Neutrophil (primary cell): ENCODE measurements around the gene NFIB.

Experiments
- H3K27ac ChIP-seq: fragments of 200-600 bp; sonication (generic); 2 replicates; pipeline ENCODE4 v1.5.1; 2016; ENCODE audit warnings: mild to moderate bottlenecking, moderate library complexity
- H3K27me3 ChIP-seq: fragments of 200-600 bp; sonication (generic); 2 replicates; pipeline ENCODE4 v1.6.0; 2016; ENCODE audit warnings: mild to moderate bottlenecking
- H3K36me3 ChIP-seq: fragments of 200-600 bp; sonication (generic); 2 replicates; pipeline ENCODE4 v1.5.1; 2017
- H3K4me1 ChIP-seq, 2 experiments: fragments of 200-600 bp in 1 of 2; sonication (generic) in 1 of 2; 1 replicate in 1 of 2; 2 replicates in 1 of 2; pipeline versions ENCODE4 v1.5.1 to v1.6.1; 2013 to 2016; ENCODE audit warnings: low read depth in 1 of 2, low read length in 1 of 2, mild to moderate bottlenecking in 1 of 2, moderate library complexity in 1 of 2; ENCODE audit not compliant: control insufficient read depth in 1 of 2, insufficient read depth in 1 of 2
- H3K4me3 ChIP-seq, 2 experiments: fragments of 200-600 bp in 1 of 2; sonication (generic) in 1 of 2; 1 replicate in 1 of 2; 2 replicates in 1 of 2; pipeline ENCODE4 v1.5.1; 2013 to 2016; ENCODE audit warnings: low read depth in 1 of 2, low read length in 1 of 2, mild to moderate bottlenecking in 1 of 2, moderate library complexity in 1 of 2
- H3K9me3 ChIP-seq: fragments of 200-600 bp; sonication (generic); 2 replicates; pipeline ENCODE4 v1.5.1; 2016
- CTCF ChIP-seq: fragments of 200-600 bp; sonication (generic); IDR thresholded peaks from 2 replicates; pipeline ENCODE4 v1.5.1; 2016; ENCODE audit warnings: antibody characterized with exemption

Gene NFIB

GRCh38 chr9:14119694-14120514, 194.0 kb downstream of the NFIB start:
- Histone ChIP-seq H3K27me3 (no peaks in the 10 kb centered on the region), H3K4me1 (no peaks in the 10 kb centered on the region), H3K36me3 (no peaks in the 10 kb centered on the region), H3K27ac (no peak overlapping the region), H3K4me3 (no peak overlapping the region), H3K9me3 (no peaks in the 10 kb centered on the region)
- no peak for TF ChIP-seq CTCF

- TF ChIP-seq CTCF = no peak
- Histone ChIP-seq H3K27me3 (no peaks in the 10 kb centered on the region), H3K27ac (no peak overlapping the region), H3K4me1 (no peaks in the 10 kb centered on the region), H3K36me3 (no peaks in the 10 kb centered on the region), H3K9me3 (no peaks in the 10 kb centered on the region), H3K4me3 (no peak overlapping the region)
These were observed 201.7 kb downstream of the NFIB start for GRCh38 chr9:14112226-14112625.

- no peak for TF ChIP-seq CTCF
- H3K4me3 ChIP-seq = no peak overlapping the region
These were observed 202.2 kb downstream of the NFIB start for GRCh38 chr9:14111696-14112095.

GRCh38 chr9:14107977-14108376, 206.0 kb downstream of the NFIB start:
- H3K4me3 ChIP-seq = no peak overlapping the region
- no peak overlapping the region for H3K27ac ChIP-seq
- no peak for TF ChIP-seq CTCF
- H3K36me3 ChIP-seq = no peaks in the 10 kb centered on the region
- no peaks in the 10 kb centered on the region for H3K9me3 ChIP-seq
- H3K4me1 ChIP-seq = no peaks in the 10 kb centered on the region
- no peaks in the 10 kb centered on the region for H3K27me3 ChIP-seq

More at GRCh38 chr9:14111696-14112095, 202.2 kb downstream of the NFIB start:
- Histone ChIP-seq H3K36me3 (no peaks in the 10 kb centered on the region), H3K4me1 (no peaks in the 10 kb centered on the region), H3K27me3 (no peaks in the 10 kb centered on the region), H3K9me3 (no peaks in the 10 kb centered on the region), H3K27ac (no peak overlapping the region)

- Histone ChIP-seq H3K9me3 (no peaks in the 10 kb centered on the region), H3K27ac (no peak overlapping the region), H3K4me3 (no peak overlapping the region), H3K36me3 (no peaks in the 10 kb centered on the region), H3K27me3 (no peaks in the 10 kb centered on the region), H3K4me1 (no peaks in the 10 kb centered on the region)
- no peak for TF ChIP-seq CTCF
These were observed 206.4 kb downstream of the NFIB start for GRCh38 chr9:14107495-14107894.
